Adrenal gland (tissue), 5 donors: ENCODE data around the gene SERPINE2.

ENCODE experiments used
- POLR2A ChIP-seq, 2 donors: fragments of 450-650 bp; IDR thresholded peaks; one replicate each; pipeline ENCODE4 v1.6.1; 2017; ENCODE audit warnings: antibody characterized with exemption in 2 of 2, mild to moderate bottlenecking in 2 of 2, moderate library complexity in 1 of 2
- TF ChIP-seq, protein P1 (sequence below), 6 experiments: fragments of 450-650 bp in 4 of 6; fragments of 200-600 bp in 2 of 6; sonication (generic) in 1 of 6; IDR thresholded peaks; 1 replicate in 5 of 6; 2 replicates in 1 of 6; pipeline versions ENCODE4 v1.5.1 to v1.8.0; 2016 to 2021; ENCODE audit warnings: antibody characterized with exemption in 6 of 6, mild to moderate bottlenecking in 2 of 6, moderate library complexity in 1 of 6
- donor health status: DM: no; HTN: no; CAD: no.

DNA sequence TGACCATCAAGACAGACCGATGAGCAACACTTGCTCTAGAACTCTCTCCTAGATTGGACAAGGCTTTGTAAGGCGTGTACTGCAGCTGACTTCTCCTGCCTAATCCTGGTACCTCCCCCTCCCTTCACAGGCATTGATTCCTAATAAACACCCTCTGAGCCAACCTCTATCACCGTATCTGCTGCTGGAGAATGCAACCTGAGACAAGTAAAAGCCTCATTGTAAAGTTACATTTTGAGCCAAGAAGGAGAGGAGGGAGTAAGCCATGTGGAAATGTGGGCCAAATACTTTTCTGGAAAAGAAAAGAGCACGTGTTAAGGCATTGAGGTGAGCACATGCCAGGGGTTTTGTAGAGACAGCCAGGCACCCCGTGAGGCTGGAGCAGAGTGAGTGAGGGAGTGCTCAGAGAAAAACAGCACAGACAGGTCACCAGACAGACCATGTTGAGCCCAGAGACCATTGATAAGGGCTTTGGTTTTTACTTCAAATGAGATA lies 91.3 kb downstream of the SERPINE2 start:
- TF ChIP-seq, protein P1, sequence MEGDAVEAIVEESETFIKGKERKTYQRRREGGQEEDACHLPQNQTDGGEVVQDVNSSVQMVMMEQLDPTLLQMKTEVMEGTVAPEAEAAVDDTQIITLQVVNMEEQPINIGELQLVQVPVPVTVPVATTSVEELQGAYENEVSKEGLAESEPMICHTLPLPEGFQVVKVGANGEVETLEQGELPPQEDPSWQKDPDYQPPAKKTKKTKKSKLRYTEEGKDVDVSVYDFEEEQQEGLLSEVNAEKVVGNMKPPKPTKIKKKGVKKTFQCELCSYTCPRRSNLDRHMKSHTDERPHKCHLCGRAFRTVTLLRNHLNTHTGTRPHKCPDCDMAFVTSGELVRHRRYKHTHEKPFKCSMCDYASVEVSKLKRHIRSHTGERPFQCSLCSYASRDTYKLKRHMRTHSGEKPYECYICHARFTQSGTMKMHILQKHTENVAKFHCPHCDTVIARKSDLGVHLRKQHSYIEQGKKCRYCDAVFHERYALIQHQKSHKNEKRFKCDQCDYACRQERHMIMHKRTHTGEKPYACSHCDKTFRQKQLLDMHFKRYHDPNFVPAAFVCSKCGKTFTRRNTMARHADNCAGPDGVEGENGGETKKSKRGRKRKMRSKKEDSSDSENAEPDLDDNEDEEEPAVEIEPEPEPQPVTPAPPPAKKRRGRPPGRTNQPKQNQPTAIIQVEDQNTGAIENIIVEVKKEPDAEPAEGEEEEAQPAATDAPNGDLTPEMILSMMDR (IDR thresholded peaks at IDR 0.05) = no peak
- TF ChIP-seq POLR2A (IDR thresholded peaks at IDR 0.05) = no peak
